ENCODE results near the gene NF2.

Gene NF2

GRCh38 chr22:29635734-29636357, 32.4 kb downstream of the NF2 start:
- TF ChIP-seq SNAI2 (CRISPR knock-in tag; IDR thresholded peaks at IDR 0.05) = no peak
- TF ChIP-seq ARNTL (CRISPR knock-in tag; IDR thresholded peaks at IDR 0.05; ENCODE audit: borderline replicate concordance, low read depth) = no peak
- TF ChIP-seq GLIS3 (CRISPR knock-in tag; IDR thresholded peaks at IDR 0.05) = no peak
- TF ChIP-seq ISL1 (CRISPR knock-in tag; IDR thresholded peaks at IDR 0.05) = no peak
- TF ChIP-seq OSR1 (CRISPR knock-in tag; IDR thresholded peaks at IDR 0.05) = no peak
- TF ChIP-seq RARB (CRISPR knock-in tag; IDR thresholded peaks at IDR 0.05) = no peak
- TF ChIP-seq CSRNP3 (CRISPR knock-in tag; IDR thresholded peaks at IDR 0.05) = no peak
- no peak for TF ChIP-seq ZC3H10 (CRISPR knock-in tag; IDR thresholded peaks at IDR 0.05)
- no peak for TF ChIP-seq BACH2 (CRISPR knock-in tag; IDR thresholded peaks at IDR 0.05; ENCODE audit: borderline replicate concordance)
- peak; percentile 94 for ATAC-seq

DNA sequence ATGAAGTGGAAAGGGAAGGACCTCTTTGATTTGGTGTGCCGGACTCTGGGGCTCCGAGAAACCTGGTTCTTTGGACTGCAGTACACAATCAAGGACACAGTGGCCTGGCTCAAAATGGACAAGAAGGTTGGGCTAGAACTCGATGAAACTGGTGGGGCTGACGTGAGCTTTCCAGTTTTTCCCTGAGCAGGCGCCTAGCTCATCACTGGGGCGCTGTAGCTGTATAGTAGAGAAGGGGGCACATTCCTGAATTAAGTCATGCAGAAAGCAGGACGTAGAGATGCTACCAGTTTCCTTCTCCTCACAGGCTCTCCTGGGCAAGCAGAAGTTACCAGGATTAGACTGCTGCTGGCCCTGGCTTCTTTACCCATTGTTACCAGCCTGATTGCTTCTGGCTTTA, 33.3 kb downstream of the NF2 start:
- ATAC-seq = no peak
- TF ChIP-seq TCF4 (CRISPR knock-in tag; IDR thresholded peaks at IDR 0.05; ENCODE audit: borderline replicate concordance) (no peak), POU6F1 (CRISPR knock-in tag; IDR thresholded peaks at IDR 0.05; ENCODE audit: borderline replicate concordance, low read depth) (no peak), ZFP30 (CRISPR knock-in tag; IDR thresholded peaks at IDR 0.05) (no peak), SNAI2 (CRISPR knock-in tag; IDR thresholded peaks at IDR 0.05) (no peak), CSDC2 (CRISPR knock-in tag; IDR thresholded peaks at IDR 0.05) (no peak), ZNF8 (CRISPR knock-in tag; IDR thresholded peaks at IDR 0.05) (no peak), ZFP3 (CRISPR knock-in tag; IDR thresholded peaks at IDR 0.05) (no peak), PPARA (CRISPR knock-in tag; IDR thresholded peaks at IDR 0.05; ENCODE audit: borderline replicate concordance) (no peak), TOX (CRISPR knock-in tag; IDR thresholded peaks at IDR 0.05; ENCODE audit: borderline replicate concordance) (no peak), CSRNP3 (CRISPR knock-in tag; IDR thresholded peaks at IDR 0.05) (no peak), ISL1 (CRISPR knock-in tag; IDR thresholded peaks at IDR 0.05) (no peak), TSHZ2 (CRISPR knock-in tag; IDR thresholded peaks at IDR 0.05) (no peak)
- TF ChIP-seq, protein P1, sequence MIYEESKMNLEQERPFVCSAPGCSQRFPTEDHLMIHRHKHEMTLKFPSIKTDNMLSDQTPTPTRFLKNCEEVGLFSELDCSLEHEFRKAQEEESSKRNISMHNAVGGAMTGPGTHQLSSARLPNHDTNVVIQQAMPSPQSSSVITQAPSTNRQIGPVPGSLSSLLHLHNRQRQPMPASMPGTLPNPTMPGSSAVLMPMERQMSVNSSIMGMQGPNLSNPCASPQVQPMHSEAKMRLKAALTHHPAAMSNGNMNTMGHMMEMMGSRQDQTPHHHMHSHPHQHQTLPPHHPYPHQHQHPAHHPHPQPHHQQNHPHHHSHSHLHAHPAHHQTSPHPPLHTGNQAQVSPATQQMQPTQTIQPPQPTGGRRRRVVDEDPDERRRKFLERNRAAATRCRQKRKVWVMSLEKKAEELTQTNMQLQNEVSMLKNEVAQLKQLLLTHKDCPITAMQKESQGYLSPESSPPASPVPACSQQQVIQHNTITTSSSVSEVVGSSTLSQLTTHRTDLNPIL (CRISPR knock-in tag; IDR thresholded peaks at IDR 0.05; ENCODE audit: low read depth) = no peak

GRCh38 chr22:29637181-29637580, 33.7 kb downstream of the NF2 start:
- TF ChIP-seq ZFP3 (CRISPR knock-in tag; IDR thresholded peaks at IDR 0.05) (no peak), ISL1 (CRISPR knock-in tag; IDR thresholded peaks at IDR 0.05) (no peak), ESRRG (CRISPR knock-in tag; IDR thresholded peaks at IDR 0.05) (no peak), ZNF565 (CRISPR knock-in tag; conservative IDR thresholded peaks at IDR 0.05; ENCODE audit: low read depth) (no peak), BACH2 (CRISPR knock-in tag; IDR thresholded peaks at IDR 0.05; ENCODE audit: borderline replicate concordance) (no peak), ZNF8 (CRISPR knock-in tag; IDR thresholded peaks at IDR 0.05) (no peak), GLIS3 (CRISPR knock-in tag; IDR thresholded peaks at IDR 0.05) (no peak), TOX (CRISPR knock-in tag; IDR thresholded peaks at IDR 0.05; ENCODE audit: borderline replicate concordance) (no peak), PPARA (CRISPR knock-in tag; IDR thresholded peaks at IDR 0.05; ENCODE audit: borderline replicate concordance) (no peak), TCF4 (CRISPR knock-in tag; IDR thresholded peaks at IDR 0.05; ENCODE audit: borderline replicate concordance) (no peak), OSR1 (CRISPR knock-in tag; IDR thresholded peaks at IDR 0.05) (no peak), SNAI2 (CRISPR knock-in tag; IDR thresholded peaks at IDR 0.05) (no peak), RARB (CRISPR knock-in tag; IDR thresholded peaks at IDR 0.05) (no peak), POU6F1 (CRISPR knock-in tag; IDR thresholded peaks at IDR 0.05; ENCODE audit: borderline replicate concordance, low read depth) (no peak)
- TF ChIP-seq, protein P2, sequence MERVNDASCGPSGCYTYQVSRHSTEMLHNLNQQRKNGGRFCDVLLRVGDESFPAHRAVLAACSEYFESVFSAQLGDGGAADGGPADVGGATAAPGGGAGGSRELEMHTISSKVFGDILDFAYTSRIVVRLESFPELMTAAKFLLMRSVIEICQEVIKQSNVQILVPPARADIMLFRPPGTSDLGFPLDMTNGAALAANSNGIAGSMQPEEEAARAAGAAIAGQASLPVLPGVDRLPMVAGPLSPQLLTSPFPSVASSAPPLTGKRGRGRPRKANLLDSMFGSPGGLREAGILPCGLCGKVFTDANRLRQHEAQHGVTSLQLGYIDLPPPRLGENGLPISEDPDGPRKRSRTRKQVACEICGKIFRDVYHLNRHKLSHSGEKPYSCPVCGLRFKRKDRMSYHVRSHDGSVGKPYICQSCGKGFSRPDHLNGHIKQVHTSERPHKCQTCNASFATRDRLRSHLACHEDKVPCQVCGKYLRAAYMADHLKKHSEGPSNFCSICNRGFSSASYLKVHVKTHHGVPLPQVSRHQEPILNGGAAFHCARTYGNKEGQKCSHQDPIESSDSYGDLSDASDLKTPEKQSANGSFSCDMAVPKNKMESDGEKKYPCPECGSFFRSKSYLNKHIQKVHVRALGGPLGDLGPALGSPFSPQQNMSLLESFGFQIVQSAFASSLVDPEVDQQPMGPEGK (CRISPR knock-in tag; IDR thresholded peaks at IDR 0.05; ENCODE audit: borderline replicate concordance) = no peak
- TF ChIP-seq, protein P1 (CRISPR knock-in tag; IDR thresholded peaks at IDR 0.05; ENCODE audit: low read depth) = no peak
- no peak for ATAC-seq

Data from SK-N-SH treated with all-trans-retinoic acid at 6 μM for 48 hours (cell line).